GM19025 (cell line): ENCODE results near the gene RND3.

Experiments used
- ATAC-seq: cut with Tn5 transposase; IDR thresholded peaks from one replicate; pipeline ENCODE4 v1.9.1; 2021; ENCODE audit warnings: mild to moderate bottlenecking, low read depth, moderate library complexity; ENCODE audit not compliant: unreplicated experiment

Gene RND3

DNA sequence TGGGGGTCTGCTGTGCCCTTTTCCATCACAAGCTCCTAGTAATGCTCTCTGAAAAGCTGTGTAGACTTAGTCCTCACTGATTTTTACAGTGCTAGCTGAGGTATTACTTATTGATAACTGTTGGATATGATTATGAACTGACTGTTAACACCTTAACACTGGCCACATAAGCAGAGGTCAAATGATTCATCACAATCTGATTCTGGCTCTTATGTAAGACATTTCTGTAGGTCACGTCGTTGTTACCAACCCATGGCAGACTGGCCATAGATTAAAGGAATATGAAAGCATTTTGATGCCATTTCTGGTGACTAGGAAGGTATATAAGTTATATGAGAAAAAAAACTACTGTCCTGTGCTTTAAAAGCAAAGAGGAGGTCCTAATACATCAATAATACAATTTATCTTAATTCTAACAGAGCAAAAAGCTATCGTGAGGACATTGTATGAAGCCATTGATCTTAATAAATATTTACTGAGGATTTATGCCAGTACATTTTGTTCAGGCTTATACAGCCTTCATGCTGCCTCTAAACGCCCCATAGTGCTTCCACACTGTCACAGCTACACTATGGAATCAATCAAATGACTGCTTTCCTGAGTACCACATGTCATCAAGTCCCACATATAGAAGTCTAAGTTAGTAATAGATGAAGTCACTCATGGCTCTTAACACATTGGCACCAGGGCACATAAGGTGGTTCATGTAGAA lies 6.9 kb upstream of the RND3 start:
- no peak for ATAC-seq

DNA sequence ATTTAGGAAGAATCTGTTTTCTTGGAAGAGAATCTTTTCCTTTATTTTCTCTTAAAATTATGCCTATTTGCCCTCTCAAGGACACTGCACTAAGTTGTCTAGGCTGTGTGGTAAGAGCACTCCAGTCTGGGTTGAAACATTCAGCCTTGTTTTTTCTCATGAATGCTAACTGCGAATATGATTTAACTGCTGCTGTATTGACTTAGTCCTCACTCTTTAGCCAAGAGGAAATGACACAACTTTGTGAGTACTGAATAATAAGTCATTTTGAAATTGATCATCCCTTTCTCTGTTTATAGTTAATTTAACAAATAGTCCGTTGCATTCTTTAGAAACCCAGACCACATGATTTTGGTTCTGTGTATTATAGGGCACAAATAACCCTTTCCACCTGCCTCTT lies 4.5 kb upstream of the RND3 start:
- no peak for ATAC-seq

DNA sequence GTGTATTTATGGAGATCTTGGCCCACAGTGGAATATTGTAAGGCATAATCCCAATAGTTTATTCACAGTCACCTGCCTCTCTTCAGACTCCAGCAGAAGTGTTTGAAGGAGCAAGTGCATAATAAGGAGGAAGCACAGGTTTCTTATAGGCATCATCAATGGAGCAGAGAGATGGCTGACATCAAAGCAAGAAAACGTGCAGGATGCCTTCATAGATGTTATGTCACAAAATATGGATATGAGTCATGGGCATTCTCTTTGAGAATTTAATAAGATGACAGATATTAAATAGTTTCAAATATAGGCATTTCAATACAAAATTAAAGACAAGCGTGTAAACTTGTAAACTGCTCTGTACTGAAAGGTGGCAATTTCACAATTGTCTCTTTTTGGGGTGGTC lies 4.0 kb upstream of the RND3 start:
- no peak for ATAC-seq

DNA sequence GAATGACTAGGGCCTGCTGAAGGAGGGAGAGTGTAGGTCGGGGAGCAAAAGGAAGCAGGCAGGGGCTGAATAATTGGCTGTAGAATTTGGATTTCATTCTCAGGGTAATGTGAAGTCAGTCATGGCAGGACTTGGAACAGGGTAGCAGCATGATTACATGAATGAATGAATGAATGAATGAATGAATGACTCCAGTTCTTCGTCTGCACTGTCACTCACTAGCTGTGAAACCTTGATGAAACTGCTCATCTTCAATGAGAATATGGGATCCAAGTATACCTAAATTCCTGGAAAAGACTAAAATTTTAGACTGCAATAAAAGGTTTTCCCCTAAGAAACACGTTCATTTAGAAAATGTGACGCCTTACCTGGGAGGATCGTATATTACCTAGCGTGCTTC lies 3.0 kb upstream of the RND3 start:
- no peak for ATAC-seq

DNA sequence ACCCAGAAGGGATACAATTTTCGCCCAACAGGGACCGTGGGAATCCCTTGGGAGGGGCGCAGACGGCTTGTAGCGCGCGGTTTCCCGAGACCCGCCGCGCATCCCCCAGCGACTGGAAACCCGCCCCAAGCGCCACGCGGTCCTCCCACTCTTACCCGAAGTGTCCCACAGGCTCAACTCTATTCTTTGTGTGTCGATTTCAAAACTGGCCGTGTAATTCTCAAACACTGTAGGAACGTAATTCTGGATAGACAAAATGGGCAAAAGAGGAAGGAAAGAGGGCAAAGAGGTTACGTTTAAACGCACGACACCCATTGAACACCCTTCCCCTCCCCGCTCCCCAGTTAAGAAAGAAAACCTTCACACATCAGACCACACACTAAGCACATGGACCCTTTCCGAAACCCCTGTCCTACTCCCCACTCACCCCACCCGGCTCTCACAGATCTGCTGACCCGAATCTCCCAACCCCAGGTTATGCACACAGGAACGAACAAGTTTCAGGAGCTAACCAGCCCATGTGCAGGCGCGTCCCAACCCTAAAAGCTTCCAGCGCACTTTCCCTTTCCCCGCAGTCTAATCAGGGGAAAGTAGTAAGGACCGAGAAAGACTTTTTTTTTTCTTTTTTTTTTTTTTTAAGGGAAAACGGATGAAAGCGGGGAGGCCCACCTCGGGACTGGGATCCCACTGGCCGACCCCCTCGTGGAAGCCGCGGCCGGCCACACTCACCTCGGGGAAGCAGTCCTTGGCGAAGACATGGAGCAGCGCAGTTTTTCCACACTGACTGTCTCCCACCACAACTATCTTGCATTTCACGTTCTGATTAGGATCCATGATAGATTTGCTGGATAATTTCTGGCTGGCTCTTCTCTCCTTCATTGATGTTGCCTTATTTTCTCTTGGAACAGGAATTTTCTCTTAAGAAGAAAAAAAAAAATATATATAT lies 655 bp downstream of the RND3 start:
- no peak for ATAC-seq

DNA sequence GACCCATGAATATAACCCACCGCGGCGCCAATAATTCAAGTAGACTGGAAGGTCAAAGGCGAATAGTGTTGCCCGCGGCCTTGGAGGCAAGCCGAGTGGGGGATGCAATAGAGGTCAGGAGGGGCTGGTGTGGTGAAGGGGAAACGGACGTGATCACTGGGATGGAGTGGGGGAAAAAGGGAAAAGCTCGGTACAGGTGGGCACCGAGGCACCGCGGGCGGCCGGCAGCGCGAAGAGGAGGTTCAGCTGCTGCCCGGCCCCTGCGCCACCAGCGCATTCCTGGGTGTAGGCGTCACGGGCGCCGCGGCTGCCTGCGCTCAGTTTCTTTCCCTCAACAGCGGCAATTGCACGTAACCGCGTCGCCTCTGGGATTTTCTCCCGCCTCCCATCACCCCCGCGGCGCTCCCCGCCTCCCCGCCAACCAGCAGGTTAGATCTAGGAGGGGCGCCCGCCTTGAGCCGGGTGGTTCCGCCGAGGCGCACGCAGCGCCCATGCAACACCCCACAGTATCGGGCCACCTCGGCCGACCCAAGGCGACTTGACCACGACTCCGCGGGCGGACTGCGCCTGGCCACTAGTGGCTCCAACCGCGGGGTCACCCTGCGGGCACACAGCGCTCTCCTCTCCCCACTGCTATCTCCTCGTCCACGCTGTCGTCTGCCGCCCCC lies 1.5 kb downstream of the RND3 start:
- ATAC-seq = no peak

DNA sequence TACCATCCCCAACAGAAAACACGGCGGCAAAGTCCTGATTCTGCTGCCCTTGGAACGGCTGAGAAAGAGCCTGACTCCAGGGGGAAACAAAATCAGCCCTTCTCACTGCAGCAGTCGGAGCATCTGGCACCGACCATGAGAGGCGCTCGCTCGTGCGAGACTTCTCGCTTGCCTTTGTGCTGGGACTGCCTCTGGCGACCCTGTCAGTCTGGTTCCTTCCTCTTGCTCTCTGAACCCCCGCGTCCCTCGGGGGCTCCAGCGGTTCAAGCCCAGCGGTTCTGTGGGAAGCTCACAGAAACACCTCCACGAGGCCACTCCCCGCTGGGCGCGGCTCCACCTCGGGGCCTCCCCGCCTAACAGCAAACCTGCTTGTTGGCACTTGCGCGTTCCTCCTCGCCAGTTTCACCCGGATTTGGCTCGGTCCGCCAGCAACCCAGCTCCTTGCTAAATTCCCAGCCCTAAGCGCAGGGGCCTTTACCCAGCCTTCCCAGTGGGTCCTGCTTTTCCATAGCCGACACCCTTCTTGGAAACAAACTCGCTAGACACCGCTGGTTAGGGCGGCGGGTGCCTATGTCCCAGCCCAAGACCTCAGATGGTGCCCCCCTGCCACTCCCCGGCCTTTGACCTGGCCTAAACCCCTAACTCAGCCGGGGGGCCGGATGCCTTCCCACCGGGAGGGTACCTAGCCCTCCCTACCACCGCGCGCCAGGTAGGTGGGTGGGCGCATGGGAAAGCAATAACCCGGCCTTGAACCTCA lies 2.2 kb downstream of the RND3 start:
- peak; percentile 44 for ATAC-seq

DNA sequence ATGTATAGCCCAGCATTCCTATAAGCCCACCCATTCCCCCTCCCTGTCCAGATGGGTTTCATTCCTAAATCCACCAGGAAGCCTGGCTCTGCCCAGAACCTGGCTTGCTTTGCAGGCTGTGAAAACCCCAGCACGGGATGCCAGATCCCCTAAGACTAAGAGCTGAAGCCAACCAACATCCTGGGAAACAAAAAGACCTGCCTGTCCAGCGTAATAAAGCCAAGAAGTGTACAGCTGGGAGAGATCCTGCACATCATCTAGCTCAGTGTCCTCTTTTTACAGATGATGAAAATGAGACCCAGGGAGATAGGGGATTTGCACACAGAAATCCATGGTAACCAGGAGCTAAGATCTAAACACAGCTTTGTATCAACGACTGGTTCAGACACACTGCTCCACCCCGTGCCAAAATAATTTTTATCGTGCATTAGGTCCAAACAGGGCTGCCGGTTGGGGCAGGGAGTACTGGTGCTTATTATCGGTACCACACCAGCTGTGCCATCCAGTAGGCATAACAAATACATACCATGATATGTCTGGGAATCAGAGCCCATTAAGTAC lies 2.9 kb downstream of the RND3 start:
- no peak for ATAC-seq

DNA sequence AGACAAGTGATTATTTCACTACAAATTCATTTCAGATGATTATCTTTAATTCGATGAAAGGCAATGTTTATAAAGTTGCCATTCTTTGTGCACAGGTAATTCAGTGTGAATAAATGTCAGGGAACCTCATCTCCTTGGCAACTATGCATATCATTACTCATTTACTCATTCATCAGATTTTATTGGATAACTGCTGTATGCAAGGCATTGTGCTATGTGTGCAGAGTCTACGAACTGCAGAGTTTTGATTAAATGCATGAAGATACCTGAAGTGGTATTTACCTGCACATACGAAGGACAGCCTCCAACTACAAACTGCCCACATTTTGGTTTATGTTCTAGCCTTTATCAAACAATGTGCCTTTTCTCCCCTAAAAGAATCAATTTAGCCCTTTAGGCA lies 3.5 kb downstream of the RND3 start:
- no peak for ATAC-seq

DNA sequence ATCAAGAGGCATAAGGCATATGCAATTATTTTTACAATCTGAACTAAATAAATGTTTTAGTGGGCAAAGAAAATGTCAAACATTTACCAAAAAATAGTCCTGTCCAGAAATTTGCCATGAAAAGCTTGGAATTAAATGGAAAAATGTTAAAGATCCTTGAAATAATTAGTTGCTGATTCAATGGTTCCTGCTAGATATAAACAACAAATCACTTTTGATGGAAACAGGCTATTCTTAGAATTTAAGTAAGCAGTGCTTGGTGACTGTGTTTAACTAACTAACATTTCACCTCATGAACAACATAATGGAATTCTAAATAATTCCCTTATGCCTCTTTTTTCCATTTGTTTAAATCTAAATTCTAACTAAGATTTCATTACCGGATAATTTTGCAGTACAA lies 3.9 kb downstream of the RND3 start:
- ATAC-seq = no peak

DNA sequence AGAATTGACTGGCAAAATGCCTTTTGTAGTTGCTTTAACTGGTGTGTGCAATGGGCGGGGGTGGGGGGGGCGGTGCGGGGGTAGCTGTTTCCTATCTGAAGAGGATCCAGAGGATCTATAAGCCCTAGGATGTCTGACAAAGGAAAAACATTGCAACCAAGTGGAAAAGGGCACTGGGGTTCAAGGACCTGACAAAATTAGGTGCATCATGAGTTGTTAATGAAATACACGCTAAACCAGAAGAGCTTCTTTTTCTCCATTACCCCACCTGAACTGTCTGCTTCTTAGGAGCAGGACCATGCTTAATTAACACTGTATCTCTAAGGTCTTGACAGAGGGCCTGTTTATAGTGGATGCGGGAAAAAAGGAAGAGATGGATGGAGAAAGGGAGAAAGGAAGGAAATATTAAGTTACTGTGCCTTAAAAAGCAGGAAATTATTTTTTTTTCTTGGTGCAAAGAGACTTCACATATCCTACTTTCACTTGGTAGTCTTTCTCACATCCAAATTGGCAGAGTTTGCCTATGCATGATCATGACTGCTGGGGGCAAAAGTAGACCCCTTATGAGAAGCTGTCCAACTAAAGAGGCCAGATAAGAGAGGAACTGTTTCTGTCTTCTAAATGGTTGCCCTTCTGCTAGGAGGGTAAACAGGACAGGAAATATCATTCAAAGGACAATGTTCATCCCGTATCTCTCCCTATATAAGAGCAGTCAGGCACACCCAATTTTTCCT lies 4.6 kb downstream of the RND3 start:
- ATAC-seq = no peak

DNA sequence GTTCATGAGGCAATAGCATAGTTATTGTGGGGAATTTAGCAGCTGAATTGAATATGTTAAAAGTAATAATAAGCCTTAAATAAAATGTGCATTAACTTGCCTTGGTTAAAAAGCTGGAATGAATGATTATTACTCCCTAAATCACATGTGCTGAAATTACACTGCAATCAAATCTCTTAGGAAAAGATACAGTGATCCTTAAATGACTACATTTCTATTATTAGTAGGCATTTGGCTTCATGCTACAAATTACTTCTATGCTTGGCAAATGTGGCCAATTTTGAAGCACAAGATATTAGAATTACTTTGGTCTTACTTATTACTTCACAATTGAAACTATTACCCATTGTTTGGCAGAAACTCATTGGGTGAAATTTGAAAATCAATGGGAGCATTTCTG lies 5.4 kb downstream of the RND3 start:
- ATAC-seq = no peak

DNA sequence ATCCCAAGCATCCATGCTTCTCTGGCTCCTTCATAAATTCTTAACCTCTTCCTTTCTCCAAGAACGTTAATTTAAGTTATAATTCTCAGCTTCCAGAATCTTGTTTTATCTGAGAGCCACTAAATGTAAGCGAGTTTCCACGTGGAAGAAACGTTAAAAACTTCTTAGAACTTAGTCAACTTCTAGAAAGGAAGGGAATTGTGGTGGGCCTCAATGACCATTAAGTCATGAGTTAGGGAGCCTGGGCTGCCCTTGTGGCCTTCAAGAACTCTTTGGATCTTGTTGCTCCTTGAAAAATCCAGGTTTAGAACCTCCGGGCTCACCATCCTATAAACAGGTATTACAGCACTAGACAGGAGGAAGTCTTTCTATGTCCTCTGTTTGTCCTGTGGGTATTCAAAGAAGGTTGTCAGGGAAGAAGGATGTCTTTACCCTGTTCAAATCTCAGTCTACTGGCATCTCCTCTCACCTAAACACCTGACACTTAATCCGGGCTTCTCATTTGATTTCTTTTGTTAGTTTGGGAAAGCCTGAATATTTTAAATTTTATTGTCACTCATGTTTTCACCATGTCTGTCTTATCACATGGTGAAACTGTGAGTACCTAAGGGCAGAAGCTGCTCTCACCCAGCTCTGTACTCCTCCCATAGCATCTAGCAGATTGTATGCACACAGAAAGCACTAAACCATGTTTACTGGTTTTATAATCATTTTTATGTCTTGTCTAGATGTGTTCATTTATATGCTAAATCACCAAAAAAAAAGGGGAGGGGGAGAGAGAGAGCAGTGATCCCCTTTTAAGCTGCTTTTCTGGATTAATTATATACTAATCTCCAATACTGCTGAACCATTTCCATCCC lies 6.3 kb downstream of the RND3 start:
- ATAC-seq = no peak

DNA sequence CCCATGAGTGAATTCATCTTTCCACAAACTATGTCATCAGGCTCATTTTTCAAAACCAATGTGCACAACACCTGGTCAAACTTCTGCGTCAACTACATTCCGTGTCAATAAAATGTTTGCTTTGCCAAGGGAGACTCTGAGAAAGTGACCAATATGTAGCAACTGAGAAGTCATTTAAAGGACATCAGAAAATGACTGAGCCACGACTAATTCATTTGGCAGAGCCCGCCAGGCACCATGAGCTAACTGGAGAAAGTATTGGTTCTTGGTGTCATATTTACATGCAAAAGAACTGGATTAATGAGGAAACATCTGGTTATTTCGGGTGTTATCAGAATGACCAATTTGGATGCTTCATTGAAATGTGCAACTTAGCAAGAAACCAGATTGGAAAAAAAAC lies 7.2 kb downstream of the RND3 start:
- ATAC-seq = no peak

DNA sequence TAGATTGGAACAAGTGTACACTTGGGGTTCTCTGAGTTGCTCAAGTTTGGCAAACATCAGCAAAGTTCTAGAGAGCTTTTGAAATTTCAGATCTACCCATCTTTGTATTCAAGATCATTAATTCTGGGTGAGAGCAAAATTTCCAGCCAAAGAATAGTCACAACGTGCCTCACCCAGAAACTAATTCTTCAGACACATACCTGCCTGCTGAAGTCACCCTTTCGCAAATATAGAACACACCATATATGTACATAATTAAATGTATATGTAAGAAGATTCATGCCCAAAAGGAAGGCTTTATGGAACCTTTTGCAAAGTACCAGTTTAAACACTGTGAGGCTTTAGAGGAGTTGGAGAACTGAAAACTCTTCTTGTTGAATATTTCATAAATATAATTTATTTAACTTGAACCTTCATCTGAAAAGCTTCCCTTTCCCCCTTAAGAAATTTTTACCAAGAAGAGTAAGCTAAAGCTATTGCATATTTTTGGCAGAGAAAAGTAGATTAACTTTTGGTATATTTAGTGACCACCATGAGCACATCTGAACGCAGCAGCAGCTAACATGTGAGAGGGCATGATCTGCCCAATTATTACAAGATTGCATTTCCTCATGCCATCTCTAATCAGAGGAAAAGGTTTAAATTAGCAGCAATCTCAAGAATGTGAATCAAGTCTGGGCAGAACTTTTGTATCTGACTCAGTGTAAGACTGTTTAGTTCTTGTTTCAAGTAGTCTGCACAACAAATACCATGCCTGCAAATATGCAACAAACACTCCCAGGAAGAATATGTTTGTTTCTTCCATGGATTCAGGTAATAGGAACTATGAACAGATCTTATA lies 8.2 kb downstream of the RND3 start:
- ATAC-seq = no peak

DNA sequence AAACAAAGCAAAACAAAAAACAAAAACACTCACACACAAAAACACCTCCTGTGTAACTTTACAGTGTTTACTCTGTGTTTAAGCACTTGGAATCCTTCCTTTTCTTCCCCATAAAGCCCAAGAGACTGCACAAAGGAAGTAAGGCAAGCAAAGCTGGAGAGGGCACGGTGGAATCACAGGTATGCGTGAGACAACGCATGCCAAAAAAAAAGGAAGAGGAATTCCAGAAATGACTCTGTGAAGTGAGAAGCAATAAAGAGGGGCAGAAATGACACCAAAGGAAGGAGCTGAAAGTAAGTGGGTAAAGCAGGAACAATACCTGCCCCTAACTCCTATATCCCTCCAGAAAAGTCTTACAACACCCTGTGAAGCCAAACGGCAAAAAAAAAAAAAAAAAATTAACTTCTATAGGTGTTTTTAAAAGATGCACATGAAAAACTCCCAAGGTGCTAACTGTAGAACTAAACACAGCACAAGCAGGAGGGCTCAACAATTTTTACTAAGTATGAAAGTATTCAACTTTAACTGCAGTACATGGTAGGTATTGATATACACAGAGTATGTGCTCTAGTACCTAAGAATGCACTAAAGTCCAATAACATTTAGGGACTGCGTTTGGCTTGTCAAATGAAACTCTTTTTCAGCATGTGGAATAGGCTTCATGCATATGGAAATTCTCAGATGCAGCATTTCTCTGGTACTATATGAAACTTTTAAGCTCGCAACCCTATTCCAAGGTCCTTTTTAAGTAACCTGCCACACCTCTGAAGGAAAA lies 9.1 kb downstream of the RND3 start:
- ATAC-seq = no peak

DNA sequence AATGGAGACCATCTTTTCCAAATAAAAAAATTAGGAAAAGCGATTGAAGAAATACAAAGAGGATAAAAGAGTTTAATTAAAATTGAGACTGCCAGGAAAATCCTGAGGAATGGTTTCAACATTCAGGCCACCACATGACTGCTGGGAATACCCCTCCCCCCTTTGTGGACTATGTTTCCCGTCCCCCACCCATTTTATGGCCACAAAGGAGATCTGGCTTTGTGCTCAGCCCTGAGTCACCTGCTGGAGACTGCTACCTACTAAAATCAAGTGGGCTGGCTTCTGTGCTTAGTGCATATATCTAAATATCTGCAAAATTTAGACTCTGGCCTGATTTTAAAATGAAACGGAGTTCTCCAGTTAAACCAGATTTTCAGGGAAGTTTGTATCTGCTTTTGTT lies 10.1 kb downstream of the RND3 start:
- no peak for ATAC-seq
